Adrenal gland (tissue), 12 donors: ENCODE results near the gene RAPGEF2. TPM values are rescaled to one million over a fixed set of nuclear protein-coding genes. Genes with fewer than 3 reads are reported as not detected.

Experiments used
- DNase-seq, 7 donors: peaks; one replicate each; pipeline ENCODE4 v3.0.0-alpha.2; 2019 to 2020
- H3K27ac ChIP-seq, 5 donors: fragments of 200-600 bp; sonication (generic) in 4 of 5; 1 replicate in 3 of 5; 2 replicates in 2 of 5; pipeline versions ENCODE4 v1.5.1 to v1.8.0; 2016 to 2020; ENCODE audit warnings: mild to moderate bottlenecking in 1 of 5
- H3K27me3 ChIP-seq: fragments of 200-600 bp; 2 replicates; pipeline ENCODE4 v1.8.0; 2021
- H3K36me3 ChIP-seq, 2 donors: fragments of 200-600 bp; replicated peaks in 1 of 2; 1 replicate in 1 of 2; 2 replicates in 1 of 2; pipeline versions ENCODE4 v1.5.1 to v1.8.0; 2018 to 2022
- H3K4me1 ChIP-seq, 2 donors: fragments of 200-600 bp; replicated peaks in 1 of 2; 1 replicate in 1 of 2; 2 replicates in 1 of 2; pipeline versions ENCODE4 v1.5.1 to v1.8.0; 2018 to 2021
- H3K4me3 ChIP-seq, 4 donors: fragments of 200-600 bp; sonication (generic) in 3 of 4; one replicate each; pipeline ENCODE4 v1.5.1; 2016 to 2018
- H3K9me3 ChIP-seq, 3 donors: fragments of 200-600 bp; sonication (generic) in 1 of 3; replicated peaks in 1 of 3; 1 replicate in 2 of 3; 2 replicates in 1 of 3; pipeline versions ENCODE4 v1.5.1 to v1.8.0; 2016 to 2021
- POLR2A ChIP-seq, 2 donors: fragments of 450-650 bp; IDR thresholded peaks; one replicate each; pipeline ENCODE4 v1.6.1; 2017; ENCODE audit warnings: antibody characterized with exemption in 2 of 2, mild to moderate bottlenecking in 2 of 2, moderate library complexity in 1 of 2
- WGBS, 4 donors: extraction: QIAGEN DNeasy Blood & Tissue Kit in 2 of 4; methylation state at CpG; one replicate each; pipeline versions ENCODE4 v1.1.5 to v1.1.7; 2013 to 2017; 5-methylcytosine and 5-hydroxymethylcytosine counted together
- intact Hi-C, 2 donors: fragments of 100-400 bp; cut with DNase I; formaldehyde crosslinking; loops; one replicate each; pipeline versions ENCODE4 v1.14.1 to v1.15.0; 2022 to 2023
- polyA plus RNA-seq, 3 donors: library from polyadenylated mRNA; stranded (reverse); fragments of 200-250 nt in 2 of 3; fragments of 350-450 nt in 1 of 3; fragmentation: Illumina TruSeq in 1 of 3; extraction: RNeasy Lipid Tissue Mini Kit (QIAGEN cat#74804) in 1 of 3; gene quantifications; one replicate each; pipeline ENCODE4 v1.2.3, GENCODE V29; 2013 to 2014
- total RNA-seq, 9 donors: library from RNA; depleted of rRNA in 4 of 9; stranded (reverse); fragments of >200 nt in 4 of 9; fragments of 120-200 nt in 1 of 9; fragmentation: NEBNext Ultra II Directional in 1 of 9; extraction: Animal tissue kit (Norgen Biotek cat#: 25700) in 1 of 9; gene quantifications; one replicate each; pipeline versions ENCODE4 v1.1.0 to v1.2.4, GENCODE V29; 2013 to 2023
- TF ChIP-seq, protein P1 (sequence below), 6 experiments: fragments of 450-650 bp in 4 of 6; fragments of 200-600 bp in 2 of 6; sonication (generic) in 1 of 6; IDR thresholded peaks; 1 replicate in 5 of 6; 2 replicates in 1 of 6; pipeline versions ENCODE4 v1.5.1 to v1.8.0; 2016 to 2021; ENCODE audit warnings: antibody characterized with exemption in 6 of 6, mild to moderate bottlenecking in 2 of 6, moderate library complexity in 1 of 6
- donor health status: healthy with polysubstance abuse.
- donor health status: Bipolar disorder and iron deficiency.
- donor health status: DM: yes; HTN: yes; CAD: no.
- donor health status: DM: no; HTN: no; CAD: no.
- donor health status: DM: no; HTN: no; CAD: no.
- donor health status: DM: yes; HTN: yes; CAD: no.

RAPGEF2 gene
- total and polyA plus RNA-seq, 12 donors = 5.2 to 53.9 (median 25.3) TPM

DNA sequence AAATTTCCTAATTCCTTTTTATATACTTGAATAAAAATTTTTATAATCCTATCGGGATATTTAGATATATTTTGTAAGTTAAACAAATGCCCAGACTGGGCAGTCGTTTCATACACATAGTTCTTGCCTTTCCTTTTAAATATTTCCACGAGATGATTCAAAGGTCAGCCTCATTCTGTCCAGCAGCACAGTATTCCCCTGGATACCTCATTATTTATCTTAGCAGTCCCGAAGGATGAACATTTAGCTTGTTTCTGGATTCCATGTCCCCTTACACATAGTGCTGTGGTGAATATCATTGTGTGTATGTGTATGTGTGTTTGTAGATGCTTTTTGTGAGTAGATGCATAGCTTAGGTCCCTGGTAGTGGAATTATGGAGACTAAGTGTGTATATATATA lies 38.3 kb downstream of the RAPGEF2 start:
- TF ChIP-seq POLR2A (IDR thresholded peaks at IDR 0.05) = no peak
- TF ChIP-seq, protein P1, sequence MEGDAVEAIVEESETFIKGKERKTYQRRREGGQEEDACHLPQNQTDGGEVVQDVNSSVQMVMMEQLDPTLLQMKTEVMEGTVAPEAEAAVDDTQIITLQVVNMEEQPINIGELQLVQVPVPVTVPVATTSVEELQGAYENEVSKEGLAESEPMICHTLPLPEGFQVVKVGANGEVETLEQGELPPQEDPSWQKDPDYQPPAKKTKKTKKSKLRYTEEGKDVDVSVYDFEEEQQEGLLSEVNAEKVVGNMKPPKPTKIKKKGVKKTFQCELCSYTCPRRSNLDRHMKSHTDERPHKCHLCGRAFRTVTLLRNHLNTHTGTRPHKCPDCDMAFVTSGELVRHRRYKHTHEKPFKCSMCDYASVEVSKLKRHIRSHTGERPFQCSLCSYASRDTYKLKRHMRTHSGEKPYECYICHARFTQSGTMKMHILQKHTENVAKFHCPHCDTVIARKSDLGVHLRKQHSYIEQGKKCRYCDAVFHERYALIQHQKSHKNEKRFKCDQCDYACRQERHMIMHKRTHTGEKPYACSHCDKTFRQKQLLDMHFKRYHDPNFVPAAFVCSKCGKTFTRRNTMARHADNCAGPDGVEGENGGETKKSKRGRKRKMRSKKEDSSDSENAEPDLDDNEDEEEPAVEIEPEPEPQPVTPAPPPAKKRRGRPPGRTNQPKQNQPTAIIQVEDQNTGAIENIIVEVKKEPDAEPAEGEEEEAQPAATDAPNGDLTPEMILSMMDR (IDR thresholded peaks at IDR 0.05) = no peak
- Histone ChIP-seq H3K27me3 (no peaks in the 10 kb centered on the region), H3K4me3 (no peak overlapping the region), H3K9me3 (no peaks in the 10 kb centered on the region), H3K36me3 (no peaks in the 10 kb centered on the region), H3K27ac (no peak overlapping the region), H3K4me1 (peaks cover 8 to 18% of the 10 kb centered on the region in 2 donors)
- 36 to 46% (median 39%) methylated on average over 4 of the region's 4 CpGs for WGBS, 4 donors
- no peak for DNase-seq
- intact Hi-C loops = no loop called here

DNA sequence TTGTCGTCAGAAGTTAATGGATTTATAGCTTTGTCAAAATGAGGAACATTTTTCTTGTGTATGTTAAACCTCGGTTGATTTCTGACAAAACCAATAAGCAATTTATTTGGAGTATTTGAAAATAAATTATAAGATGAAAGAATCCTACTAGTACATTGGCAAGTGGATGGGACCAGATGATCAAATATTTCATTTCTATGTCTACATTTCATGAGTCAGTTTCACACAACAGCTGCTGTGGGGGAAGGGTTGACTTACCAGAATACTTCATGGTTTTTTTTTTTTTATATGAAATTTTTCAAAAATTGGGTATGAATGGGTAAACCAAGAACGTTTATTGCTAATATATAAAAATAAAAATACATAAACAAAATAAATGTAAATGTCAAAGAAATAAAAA lies 39.4 kb downstream of the RAPGEF2 start:
- peak in 1 of 7 donors; percentile 11 for DNase-seq
- Histone ChIP-seq H3K9me3 (no peaks in the 10 kb centered on the region), H3K4me3 (no peak overlapping the region), H3K27me3 (no peaks in the 10 kb centered on the region), H3K36me3 (no peaks in the 10 kb centered on the region), H3K27ac (no peak overlapping the region), H3K4me1 (peaks cover 8 to 25% of the 10 kb centered on the region in 2 donors)
- no peak for TF ChIP-seq POLR2A (IDR thresholded peaks at IDR 0.05)
- TF ChIP-seq, protein P1 (IDR thresholded peaks at IDR 0.05) = no peak
- intact Hi-C loops = no loop called here
- 62 to 77% (median 65%) methylated on average over 3 of the region's 3 CpGs for WGBS, 4 donors

DNA sequence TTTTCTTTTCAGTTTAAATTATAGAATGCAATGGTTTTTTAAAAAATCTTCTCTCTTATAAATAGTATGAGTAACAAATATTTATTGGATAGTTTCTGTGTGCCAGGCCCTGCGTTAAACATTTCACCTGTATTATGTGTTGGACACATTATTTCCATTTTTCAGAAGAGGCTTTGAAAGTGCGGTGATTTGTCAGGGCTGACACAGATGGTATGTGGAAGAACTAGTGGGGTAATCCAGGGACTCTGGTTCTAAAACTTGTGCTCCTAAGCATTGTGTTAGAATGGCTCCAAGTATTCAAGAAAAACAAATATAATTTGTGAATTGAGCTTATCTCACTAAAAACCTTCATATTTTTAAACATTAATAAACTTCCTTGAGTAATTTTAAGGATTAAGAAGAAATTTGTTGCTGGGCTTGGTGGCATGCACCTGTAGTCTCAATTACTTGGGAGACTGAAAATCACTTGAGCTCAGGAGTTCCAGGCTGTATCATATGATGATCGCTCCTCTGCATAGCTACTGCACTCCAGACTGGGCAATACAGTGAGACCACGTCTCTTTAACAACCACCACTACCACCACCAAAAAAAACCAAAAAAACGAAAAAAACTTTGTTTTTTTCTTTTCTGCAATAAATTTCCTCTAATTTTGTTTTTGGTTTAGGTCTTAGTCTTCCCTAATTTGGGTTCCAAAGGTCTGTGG lies 40.0 kb downstream of the RAPGEF2 start:
- Histone ChIP-seq H3K27me3 (no peaks in the 10 kb centered on the region), H3K36me3 (no peaks in the 10 kb centered on the region), H3K4me1 (peaks cover 8 to 25% of the 10 kb centered on the region in 2 donors), H3K27ac (no peak overlapping the region), H3K4me3 (no peak overlapping the region), H3K9me3 (no peaks in the 10 kb centered on the region)
- intact Hi-C loops = no loop called here
- TF ChIP-seq POLR2A (IDR thresholded peaks at IDR 0.05) = no peak
- TF ChIP-seq, protein P1 (IDR thresholded peaks at IDR 0.05) = no peak
- no peak for DNase-seq
- 91 to 94% (median 93%) methylated on average over 5 of the region's 5 CpGs for WGBS, 4 donors

DNA sequence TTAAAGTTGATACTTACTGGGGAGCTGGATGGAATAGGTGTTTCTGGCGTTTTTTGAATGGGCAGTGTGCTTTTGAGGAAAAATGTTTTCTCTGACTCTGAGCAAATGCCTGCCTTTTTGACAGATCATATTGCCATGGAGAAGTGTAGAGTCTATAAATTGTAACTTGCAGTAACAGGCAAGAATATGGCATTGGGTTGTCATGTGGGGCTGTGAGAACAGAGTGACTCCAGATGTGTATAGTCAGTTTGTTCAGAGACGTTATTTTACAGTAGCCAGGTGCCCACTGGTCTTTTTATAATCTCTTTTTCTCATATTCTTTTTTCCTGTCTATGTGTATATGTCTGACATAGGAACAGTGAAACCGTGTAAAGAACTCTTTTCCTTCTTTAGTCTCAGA lies 40.8 kb downstream of the RAPGEF2 start:
- TF ChIP-seq, protein P1 (IDR thresholded peaks at IDR 0.05) = no peak
- TF ChIP-seq POLR2A (IDR thresholded peaks at IDR 0.05) = no peak
- Histone ChIP-seq H3K27ac (no peak overlapping the region), H3K27me3 (no peaks in the 10 kb centered on the region), H3K36me3 (no peaks in the 10 kb centered on the region), H3K4me3 (no peak overlapping the region), H3K4me1 (peaks cover 8 to 25% of the 10 kb centered on the region in 2 donors), H3K9me3 (no peaks in the 10 kb centered on the region)
- 83 to 94% (median 90%) methylated on average over 3 of the region's 3 CpGs for WGBS, 4 donors
- intact Hi-C loops = no loop called here
- no peak for DNase-seq
